HG02588 (cell line): ENCODE measurements around the gene PIP5K1B.
"Not testable (repeated sequence)": the region's sequence is repeated elsewhere in the genome, so short reads cannot be mapped to it uniquely, and the experiment has no call there.

Source experiments
- ATAC-seq: cut with Tn5 transposase; IDR thresholded peaks from one replicate; pipeline ENCODE4 v1.9.1; 2021; ENCODE audit warnings: mild to moderate bottlenecking, moderate library complexity; ENCODE audit not compliant: unreplicated experiment

Gene PIP5K1B

GRCh38 chr9:68978501-68978900 is 273.5 kb downstream of the PIP5K1B start:
- no peak for ATAC-seq

- no peak for ATAC-seq
These were observed 274.7 kb downstream of the PIP5K1B start for GRCh38 chr9:68979538-68980314.

GRCh38 chr9:68980341-68980914 is 275.4 kb downstream of the PIP5K1B start:
- ATAC-seq, result no peak

- peak; percentile 53 for ATAC-seq
These were observed 276.7 kb downstream of the PIP5K1B start for GRCh38 chr9:68981789-68982188.

GRCh38 chr9:68983008-68983411 is 278.0 kb downstream of the PIP5K1B start:
- ATAC-seq, result peak; percentile 45

- no peak for ATAC-seq
These were observed 278.7 kb downstream of the PIP5K1B start for GRCh38 chr9:68983522-68984424.

GRCh38 chr9:68986949-68987348 is 281.9 kb downstream of the PIP5K1B start:
- ATAC-seq, result not testable (repeated sequence)

GRCh38 chr9:68991457-68991856 is 286.4 kb downstream of the PIP5K1B start:
- ATAC-seq, result no peak

GRCh38 chr9:68995776-68996175 is 290.7 kb downstream of the PIP5K1B start:
- no peak for ATAC-seq

GRCh38 chr9:68996462-68996861 is 291.4 kb downstream of the PIP5K1B start:
- no peak for ATAC-seq

- ATAC-seq, result no peak
These were observed 292.6 kb downstream of the PIP5K1B start for GRCh38 chr9:68997666-68998065.

GRCh38 chr9:68998385-68998784 is 293.3 kb downstream of the PIP5K1B start:
- no peak for ATAC-seq

- ATAC-seq, result no peak
These were observed 293.8 kb downstream of the PIP5K1B start for GRCh38 chr9:68998812-68999211.

GRCh38 chr9:68999393-69000105 is 294.5 kb downstream of the PIP5K1B start:
- ATAC-seq, result peak; percentile 83

- no peak for ATAC-seq
These were observed 296.9 kb downstream of the PIP5K1B start for GRCh38 chr9:69001921-69002320.

GRCh38 chr9:69003051-69003450 is 298.0 kb downstream of the PIP5K1B start:
- ATAC-seq, result no peak

- ATAC-seq, result no peak
These were observed 299.8 kb downstream of the PIP5K1B start for GRCh38 chr9:69004836-69005235.

GRCh38 chr9:69009708-69010107 is 304.7 kb downstream of the PIP5K1B start:
- ATAC-seq, result no peak

GRCh38 chr9:69012696-69013381 is 307.8 kb downstream of the PIP5K1B start:
- no peak for ATAC-seq

- ATAC-seq, result no peak
These were observed 308.3 kb downstream of the PIP5K1B start for GRCh38 chr9:69013382-69013727.
